GM18520 (cell line): ENCODE measurements around the gene PLA2G7.
"Not testable (repeated sequence)": the region's sequence is repeated elsewhere in the genome, so short reads cannot be mapped to it uniquely, and the experiment has no call there.

Experiments used
- ATAC-seq: cut with Tn5 transposase; IDR thresholded peaks from one replicate; pipeline ENCODE4 v1.9.1; 2021; ENCODE audit not compliant: unreplicated experiment

PLA2G7 gene

GRCh38 chr6:46749731-46750130, 14.6 kb upstream of the PLA2G7 start:
- no peak for ATAC-seq

GRCh38 chr6:46748940-46749503, 13.8 kb upstream of the PLA2G7 start:
- ATAC-seq: no peak

- no peak for ATAC-seq
Measured at GRCh38 chr6:46746696-46747095, 11.5 kb upstream of the PLA2G7 start, which contains the start of gene ANKRD66. Gene ANKRD66, plus strand, starts transcription at chr6:46746933. Its CDS starts 5,016 bp downstream, at chr6:46751949.

GRCh38 chr6:46745973-46746372, 10.8 kb upstream of the PLA2G7 start:
- no peak for ATAC-seq

GRCh38 chr6:46744159-46744725, 9.1 kb upstream of the PLA2G7 start:
- not testable (repeated sequence) for ATAC-seq

- ATAC-seq: no peak
Measured at GRCh38 chr6:46743425-46744158, 8.4 kb upstream of the PLA2G7 start.

GRCh38 chr6:46741910-46742309, 6.7 kb upstream of the PLA2G7 start:
- ATAC-seq: no peak

- no peak for ATAC-seq
Measured at GRCh38 chr6:46741482-46741881, 6.3 kb upstream of the PLA2G7 start.

GRCh38 chr6:46736906-46737305, 1.7 kb upstream of the PLA2G7 start:
- ATAC-seq: no peak

- no peak for ATAC-seq
Measured at GRCh38 chr6:46735720-46736031, 501 bp upstream of the PLA2G7 start.

GRCh38 chr6:46733341-46733801, 1.8 kb downstream of the PLA2G7 start:
- ATAC-seq: no peak

GRCh38 chr6:46730921-46731461, 4.2 kb downstream of the PLA2G7 start:
- ATAC-seq: no peak

- ATAC-seq: no peak
Measured at GRCh38 chr6:46729787-46730326, 5.3 kb downstream of the PLA2G7 start.

GRCh38 chr6:46720401-46720800, 14.8 kb downstream of the PLA2G7 start:
- ATAC-seq: no peak

GRCh38 chr6:46719099-46719498, 16.1 kb downstream of the PLA2G7 start:
- no peak for ATAC-seq

- ATAC-seq: no peak
Measured at GRCh38 chr6:46715141-46715540, 20.0 kb downstream of the PLA2G7 start.

GRCh38 chr6:46711491-46711890, 23.7 kb downstream of the PLA2G7 start:
- ATAC-seq: no peak

- ATAC-seq: no peak
Measured at GRCh38 chr6:46706464-46706863, 28.7 kb downstream of the PLA2G7 start.

- no peak for ATAC-seq
Measured at GRCh38 chr6:46704562-46704961, 30.6 kb downstream of the PLA2G7 start.

GRCh38 chr6:46699970-46700369, 35.2 kb downstream of the PLA2G7 start:
- no peak for ATAC-seq

GRCh38 chr6:46690911-46691451, 44.2 kb downstream of the PLA2G7 start:
- ATAC-seq: no peak
